T-helper 22 cell (primary cell): ENCODE data around the gene FAM53C.
"Not testable (repeated sequence)": the region's sequence is repeated elsewhere in the genome, so short reads cannot be mapped to it uniquely, and the experiment has no call there.

Experiments used
- DNase-seq: peaks from one replicate; pipeline ENCODE4 v3.0.0-alpha.2; 2020; ENCODE audit warnings: low read depth

FAM53C gene

DNA sequence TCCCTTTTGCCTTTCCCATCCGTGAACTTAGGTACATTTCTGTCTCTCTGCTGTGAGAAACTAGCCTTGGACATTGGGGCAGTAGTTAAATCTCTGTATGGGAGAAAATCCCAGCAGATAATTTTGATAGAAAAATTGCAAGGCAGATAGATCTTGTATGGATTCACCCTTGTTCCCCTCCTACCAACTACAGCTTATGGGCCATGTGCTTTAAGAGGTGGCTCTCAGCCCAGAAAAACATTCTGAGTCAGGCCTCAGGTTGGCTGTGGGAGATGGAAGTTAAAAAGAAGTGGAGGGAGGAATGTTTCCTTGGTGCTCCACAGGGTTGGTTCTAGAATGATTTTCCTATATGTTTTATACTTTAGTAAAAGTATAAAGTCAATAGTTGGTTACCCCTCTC lies 13.0 kb downstream of the FAM53C start:
- no peak for DNase-seq

GRCh38 chr5:138351517-138351916 lies 13.5 kb downstream of the FAM53C start:
- DNase-seq, result no peak

DNA sequence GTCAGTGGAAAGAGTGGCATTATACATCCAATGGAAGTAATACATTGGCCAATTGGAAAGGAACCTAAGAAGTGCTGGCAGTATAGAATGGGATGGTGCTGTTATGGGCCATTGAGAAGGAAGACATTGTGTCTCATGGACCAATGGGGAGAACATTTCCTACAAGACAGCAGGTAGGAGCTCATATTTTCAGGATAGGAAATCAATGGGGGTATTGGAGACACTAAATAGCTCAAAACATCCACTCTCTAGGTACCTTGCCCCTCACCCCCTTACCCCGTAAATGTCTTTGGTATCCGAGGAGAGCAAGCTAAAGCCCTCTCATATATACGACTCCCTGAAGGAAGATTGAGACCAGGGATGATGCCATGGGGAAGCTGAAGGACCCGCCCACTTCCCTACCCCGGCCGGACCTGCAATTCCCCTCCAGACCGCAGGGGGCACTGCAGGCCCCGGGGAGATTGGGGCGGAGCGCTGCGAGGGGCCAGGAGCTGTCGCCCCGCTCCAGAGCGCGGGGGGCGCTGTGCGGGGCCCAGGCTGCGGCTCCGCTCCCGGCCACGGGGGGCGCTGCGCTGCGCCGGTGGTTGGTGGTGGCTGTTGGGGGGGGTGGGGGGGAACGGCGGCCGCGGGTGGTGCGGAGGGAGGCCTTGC lies 14.1 kb downstream of the FAM53C start, which contains the start of gene KDM3B:
Gene KDM3B (plus strand): TSS at position 615 of the 651 bp plus-strand sequence. CDS start 111 bp downstream, outside the sequence.
- DNase-seq, result peak; percentile 77

DNA sequence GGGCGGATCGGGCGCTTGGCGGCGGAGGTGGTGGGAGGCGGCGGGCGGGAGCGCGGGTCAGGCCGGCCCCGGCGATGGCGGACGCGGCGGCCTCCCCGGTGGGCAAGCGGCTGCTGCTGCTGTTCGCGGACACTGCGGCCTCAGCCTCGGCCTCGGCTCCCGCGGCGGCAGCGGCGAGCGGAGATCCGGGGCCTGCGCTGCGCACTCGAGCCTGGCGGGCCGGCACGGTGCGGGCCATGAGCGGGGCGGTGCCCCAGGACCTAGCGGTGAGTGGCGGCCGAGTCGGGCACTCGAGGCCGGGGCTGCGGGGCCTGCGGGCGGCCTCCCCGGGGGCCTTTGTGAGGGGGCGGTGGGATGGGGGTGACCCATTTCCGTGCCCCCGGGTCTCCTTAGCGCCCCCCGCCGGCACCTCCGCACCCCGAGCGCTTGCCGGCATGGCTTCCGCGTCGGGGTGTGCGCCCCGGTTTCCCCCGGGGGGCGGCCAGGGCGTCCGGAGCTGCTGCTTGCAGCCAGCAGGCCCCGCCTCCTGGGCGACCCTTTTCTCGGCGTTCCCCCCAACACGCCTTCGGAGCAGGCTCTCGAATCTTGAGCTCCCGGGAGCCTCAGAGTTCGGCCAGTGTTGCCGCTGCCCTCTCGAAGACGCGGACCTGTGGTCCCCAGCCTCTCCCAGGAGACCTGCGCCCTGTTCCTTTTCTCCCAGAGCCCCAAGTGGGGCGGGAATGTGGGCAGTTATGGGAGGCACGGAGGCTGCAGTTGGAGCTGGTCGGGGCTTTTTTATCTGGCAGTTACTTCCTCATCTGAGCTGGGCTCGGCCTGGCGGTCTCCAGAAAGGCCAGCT lies 14.9 kb downstream of the FAM53C start:
- peak; percentile 70 for DNase-seq

GRCh38 chr5:138353560-138354080 lies 15.6 kb downstream of the FAM53C start:
- no peak for DNase-seq

- DNase-seq, result no peak
These were observed 16.3 kb downstream of the FAM53C start for GRCh38 chr5:138354387-138354786.

GRCh38 chr5:138354926-138355378 lies 16.9 kb downstream of the FAM53C start:
- peak; percentile 36 for DNase-seq

GRCh38 chr5:138359621-138360020 lies 21.6 kb downstream of the FAM53C start:
- no peak for DNase-seq

- DNase-seq, result no peak
These were observed 22.9 kb downstream of the FAM53C start for GRCh38 chr5:138360941-138361452.

DNA sequence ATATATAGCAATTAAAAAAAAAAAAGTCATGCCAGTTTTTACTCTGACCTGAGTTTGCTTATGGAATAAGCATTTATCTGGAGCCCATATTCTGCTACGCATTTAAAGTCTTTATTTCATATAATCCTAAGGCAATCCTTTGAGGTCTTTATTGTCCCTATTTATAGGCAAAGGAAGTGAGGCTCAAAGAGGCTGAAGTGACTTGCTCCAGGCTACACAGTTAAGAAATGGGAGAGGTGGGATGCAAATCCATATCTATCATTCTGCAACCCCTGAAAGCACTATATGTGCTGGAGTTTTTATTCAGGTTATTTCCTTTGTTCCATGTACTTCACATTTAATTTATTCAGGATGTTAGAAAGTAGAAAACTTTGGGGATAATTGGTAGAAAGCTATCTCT lies 26.5 kb downstream of the FAM53C start:
- DNase-seq, result no peak

- no peak for DNase-seq
These were observed 28.7 kb downstream of the FAM53C start for GRCh38 chr5:138366632-138367382.

GRCh38 chr5:138369261-138369660 lies 31.2 kb downstream of the FAM53C start:
- DNase-seq, result no peak

DNA sequence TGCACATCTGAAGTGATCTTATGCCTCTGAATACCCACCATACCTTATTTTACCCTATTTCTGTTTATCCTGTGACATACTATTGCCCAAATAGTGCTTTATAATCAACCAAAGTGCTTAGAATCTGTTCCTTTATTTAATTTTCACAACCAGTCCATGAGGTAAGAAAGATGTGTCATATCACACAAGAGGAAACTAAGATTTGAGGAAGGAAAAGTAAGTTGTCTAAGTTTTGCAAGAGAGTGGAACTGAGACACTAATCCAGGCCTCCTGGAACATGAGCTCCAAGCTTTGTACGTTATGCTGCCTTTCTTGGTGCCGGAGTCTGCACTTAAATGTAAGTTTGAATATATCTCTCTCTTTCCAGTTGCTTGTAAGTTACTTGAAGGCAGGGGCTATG lies 31.6 kb downstream of the FAM53C start:
- no peak for DNase-seq

DNA sequence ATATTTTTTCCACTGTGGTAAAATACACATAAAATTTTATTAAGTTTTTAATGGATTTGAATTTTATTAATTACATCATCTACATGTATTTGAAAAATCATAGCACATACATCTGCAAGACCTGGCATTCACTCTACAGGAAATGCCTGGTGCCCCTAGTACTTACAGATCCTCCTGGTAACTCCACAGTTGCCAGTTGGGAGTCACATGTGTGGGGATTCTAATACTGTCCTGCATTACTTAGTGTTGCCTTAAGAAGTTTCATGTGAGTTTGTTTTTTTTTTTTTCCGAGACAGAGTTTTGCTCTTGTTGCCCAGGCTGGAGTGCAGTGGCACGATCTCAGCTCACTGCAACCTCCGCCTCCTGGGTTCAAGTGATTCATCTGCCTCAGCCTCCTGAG lies 32.5 kb downstream of the FAM53C start:
- DNase-seq, result no peak

GRCh38 chr5:138371454-138371853 lies 33.4 kb downstream of the FAM53C start:
- no peak for DNase-seq

DNA sequence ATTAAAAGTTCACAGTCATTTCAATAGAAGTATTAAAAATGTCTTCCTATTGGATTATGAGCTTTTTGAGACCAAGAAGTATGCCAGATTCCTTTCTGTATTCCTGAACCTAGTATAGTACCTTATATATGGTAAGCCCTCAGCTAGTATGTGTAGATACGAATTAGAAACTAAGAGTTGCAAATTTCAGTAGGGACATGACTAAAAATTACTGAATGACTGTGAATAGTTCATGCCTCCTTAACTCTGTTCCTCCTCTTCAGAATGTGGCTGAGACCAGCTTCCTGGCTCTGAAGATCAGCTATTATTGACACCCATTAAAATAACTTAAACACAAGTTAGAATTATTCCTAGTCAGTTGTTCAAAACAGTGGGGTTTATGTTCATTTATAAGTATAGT lies 34.2 kb downstream of the FAM53C start:
- DNase-seq, result no peak

GRCh38 chr5:138372653-138373052 lies 34.6 kb downstream of the FAM53C start:
- DNase-seq, result no peak

- no peak for DNase-seq
These were observed 44.3 kb downstream of the FAM53C start for GRCh38 chr5:138382347-138382746.

GRCh38 chr5:138385660-138386059 lies 47.6 kb downstream of the FAM53C start:
- no peak for DNase-seq

DNA sequence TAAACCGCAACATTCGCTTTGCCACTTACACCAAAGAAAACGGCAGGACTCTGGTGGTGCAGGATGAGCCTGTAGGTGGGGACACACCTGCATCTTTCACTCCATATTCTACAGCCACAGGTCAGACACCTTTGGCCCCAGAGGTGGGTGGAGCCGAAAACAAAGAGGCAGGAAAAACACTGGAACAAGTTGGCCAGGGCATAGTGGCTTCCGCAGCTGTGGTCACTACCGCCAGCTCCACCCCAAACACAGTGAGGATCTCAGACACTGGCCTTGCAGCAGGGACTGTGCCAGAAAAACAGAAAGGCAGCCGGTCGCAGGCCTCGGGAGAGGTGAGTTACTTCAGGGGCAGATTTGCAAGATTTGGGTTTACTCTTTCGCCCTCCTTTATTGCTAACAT lies 48.2 kb downstream of the FAM53C start:
- no peak for DNase-seq

DNA sequence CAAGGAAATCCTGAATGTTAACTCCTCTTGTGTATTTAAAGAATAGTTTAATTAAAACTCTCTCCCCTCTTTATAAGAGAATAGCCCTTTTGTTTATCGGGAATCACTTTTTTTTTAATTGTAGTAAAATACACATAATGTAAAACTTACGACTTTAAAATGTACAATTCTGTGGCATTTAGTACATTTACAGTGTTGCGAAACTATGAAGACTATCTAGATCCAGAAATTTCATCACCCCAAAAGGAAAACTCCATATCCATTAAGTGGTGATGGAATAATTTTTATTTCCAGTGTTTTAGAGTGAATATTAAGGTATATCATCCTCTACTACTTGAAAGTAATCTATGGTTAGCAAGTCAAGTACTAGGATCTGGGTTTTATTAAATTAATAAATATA lies 51.3 kb downstream of the FAM53C start:
- no peak for DNase-seq

GRCh38 chr5:138389911-138390310 lies 51.8 kb downstream of the FAM53C start:
- DNase-seq, result not testable (repeated sequence)
